Measurements from ENCODE around the gene BTBD8. TPM values are rescaled to one million over a fixed set of nuclear protein-coding genes. Genes with fewer than 3 reads are reported as not detected.
A peak's percentile ranks its signal among the peaks of the same experiment; 100 is the strongest.

Gene BTBD8
- total and polyA plus RNA-seq, 4 donors: 0.50 to 8.3 (median 3.6) TPM

GRCh38 chr1:92081031-92081430, 886 bp downstream of the BTBD8 start:
- DNase-seq (no peak), ATAC-seq (ENCODE audit: low FRiP score) (no peak)
- Histone ChIP-seq H3K27ac (ENCODE audit: low read depth in 1 of 2, low read length in 2 of 2) (no peak overlapping the region), H3K9me3 (ENCODE audit: control insufficient read depth, low read length) (no peaks in the 10 kb centered on the region), H3K4me3 (ENCODE audit: low read length in 2 of 2) (peak overlapping the region; percentile 61 to 68), H3K27me3 (ENCODE audit: control insufficient read depth in 1 of 2, insufficient read depth in 2 of 2, low read length in 1 of 2) (no peaks in the 10 kb centered on the region), H3K4me1 (ENCODE audit: control insufficient read depth in 1 of 2, insufficient read depth in 2 of 2, low read length in 2 of 2) (no peaks in the 10 kb centered on the region), H3K36me3 (ENCODE audit: control insufficient read depth in 1 of 2, insufficient read depth in 2 of 2, low read length in 1 of 2) (no peaks in the 10 kb centered on the region)
- 36 to 39% methylated on average over 4 of the region's 4 CpGs for WGBS, 2 donors
- intact Hi-C loops (cut with DNase I): no loop called here

- no peak overlapping the region for H3K27ac ChIP-seq (ENCODE audit: low read depth in 1 of 2, low read length in 2 of 2)
- intact Hi-C loops (cut with DNase I): no loop called here
Observed at GRCh38 chr1:92084651-92085050, 4.5 kb downstream of the BTBD8 start.

GRCh38 chr1:92085727-92086126, 5.6 kb downstream of the BTBD8 start:
- no peak for ATAC-seq (ENCODE audit: low FRiP score)
- intact Hi-C loops (cut with DNase I): no loop called here
- no peaks in the 10 kb centered on the region for H3K27me3 ChIP-seq (ENCODE audit: control insufficient read depth in 1 of 2, insufficient read depth in 2 of 2, low read length in 1 of 2)

More at GRCh38 chr1:92084651-92085050, 4.5 kb downstream of the BTBD8 start:
- H3K9me3 ChIP-seq (ENCODE audit: control insufficient read depth, low read length): no peaks in the 10 kb centered on the region
- DNase-seq (no peak), ATAC-seq (ENCODE audit: low FRiP score) (no peak)
- WGBS, 2 donors: 97 to 100% methylated on average over 1 of the region's 1 CpG
- no peaks in the 10 kb centered on the region for H3K36me3 ChIP-seq (ENCODE audit: control insufficient read depth in 1 of 2, insufficient read depth in 2 of 2, low read length in 1 of 2)
- H3K4me3 ChIP-seq (ENCODE audit: low read length in 2 of 2): no peak overlapping the region
- H3K27me3 ChIP-seq (ENCODE audit: control insufficient read depth in 1 of 2, insufficient read depth in 2 of 2, low read length in 1 of 2): no peaks in the 10 kb centered on the region
- H3K4me1 ChIP-seq (ENCODE audit: control insufficient read depth in 1 of 2, insufficient read depth in 2 of 2, low read length in 2 of 2): no peaks in the 10 kb centered on the region

GRCh38 chr1:92087542-92087941, 7.4 kb downstream of the BTBD8 start:
- intact Hi-C loops (cut with DNase I): no loop called here
- H3K36me3 ChIP-seq (ENCODE audit: control insufficient read depth in 1 of 2, insufficient read depth in 2 of 2, low read length in 1 of 2): no peaks in the 10 kb centered on the region
- H3K4me1 ChIP-seq (ENCODE audit: control insufficient read depth in 1 of 2, insufficient read depth in 2 of 2, low read length in 2 of 2): no peaks in the 10 kb centered on the region
- H3K9me3 ChIP-seq (ENCODE audit: control insufficient read depth, low read length): no peaks in the 10 kb centered on the region
- ATAC-seq (ENCODE audit: low FRiP score) (no peak), DNase-seq (no peak)
- H3K27me3 ChIP-seq (ENCODE audit: control insufficient read depth in 1 of 2, insufficient read depth in 2 of 2, low read length in 1 of 2): no peaks in the 10 kb centered on the region
- no peak overlapping the region for H3K4me3 ChIP-seq (ENCODE audit: low read length in 2 of 2)
- no peak overlapping the region for H3K27ac ChIP-seq (ENCODE audit: low read depth in 1 of 2, low read length in 2 of 2)
- WGBS, 2 donors: 86 to 95% methylated on average over 1 of the region's 1 CpG

More at GRCh38 chr1:92085727-92086126, 5.6 kb downstream of the BTBD8 start:
- Histone ChIP-seq H3K27ac (ENCODE audit: low read depth in 1 of 2, low read length in 2 of 2) (no peak overlapping the region), H3K9me3 (ENCODE audit: control insufficient read depth, low read length) (no peaks in the 10 kb centered on the region), H3K4me1 (ENCODE audit: control insufficient read depth in 1 of 2, insufficient read depth in 2 of 2, low read length in 2 of 2) (no peaks in the 10 kb centered on the region), H3K36me3 (ENCODE audit: control insufficient read depth in 1 of 2, insufficient read depth in 2 of 2, low read length in 1 of 2) (no peaks in the 10 kb centered on the region), H3K4me3 (ENCODE audit: low read length in 2 of 2) (no peak overlapping the region)
- DNase-seq: no peak
- WGBS, 2 donors: 93 to 95% methylated on average over 4 of the region's 4 CpGs

GRCh38 chr1:92091625-92092024, 11.5 kb downstream of the BTBD8 start:
- DNase-seq (no peak), ATAC-seq (ENCODE audit: low FRiP score) (no peak)
- WGBS, 2 donors: 92 to 95% methylated on average over 5 of the region's 5 CpGs
- Histone ChIP-seq H3K9me3 (ENCODE audit: control insufficient read depth, low read length) (no peaks in the 10 kb centered on the region), H3K27ac (ENCODE audit: low read depth in 1 of 2, low read length in 2 of 2) (no peak overlapping the region), H3K27me3 (ENCODE audit: control insufficient read depth in 1 of 2, insufficient read depth in 2 of 2, low read length in 1 of 2) (no peaks in the 10 kb centered on the region), H3K4me1 (ENCODE audit: control insufficient read depth in 1 of 2, insufficient read depth in 2 of 2, low read length in 2 of 2) (no peaks in the 10 kb centered on the region), H3K36me3 (ENCODE audit: control insufficient read depth in 1 of 2, insufficient read depth in 2 of 2, low read length in 1 of 2) (no peaks in the 10 kb centered on the region), H3K4me3 (ENCODE audit: low read length in 2 of 2) (no peak overlapping the region)
- intact Hi-C loops (cut with DNase I): no loop called here

- Histone ChIP-seq H3K4me3 (ENCODE audit: low read length in 2 of 2) (no peak overlapping the region), H3K27me3 (ENCODE audit: control insufficient read depth in 1 of 2, insufficient read depth in 2 of 2, low read length in 1 of 2) (no peaks in the 10 kb centered on the region), H3K36me3 (ENCODE audit: control insufficient read depth in 1 of 2, insufficient read depth in 2 of 2, low read length in 1 of 2) (no peaks in the 10 kb centered on the region), H3K9me3 (ENCODE audit: control insufficient read depth, low read length) (no peaks in the 10 kb centered on the region), H3K4me1 (ENCODE audit: control insufficient read depth in 1 of 2, insufficient read depth in 2 of 2, low read length in 2 of 2) (no peaks in the 10 kb centered on the region), H3K27ac (ENCODE audit: low read depth in 1 of 2, low read length in 2 of 2) (no peak overlapping the region)
- ATAC-seq (ENCODE audit: low FRiP score) (no peak), DNase-seq (no peak)
- WGBS, 2 donors: 80 to 84% methylated on average over 2 of the region's 2 CpGs
- intact Hi-C loops (cut with DNase I): no loop called here
Observed at GRCh38 chr1:92094090-92094489, 13.9 kb downstream of the BTBD8 start.

- intact Hi-C loops (cut with DNase I): no loop called here
- Histone ChIP-seq H3K9me3 (ENCODE audit: control insufficient read depth, low read length) (no peaks in the 10 kb centered on the region), H3K36me3 (ENCODE audit: control insufficient read depth in 1 of 2, insufficient read depth in 2 of 2, low read length in 1 of 2) (no peaks in the 10 kb centered on the region), H3K27me3 (ENCODE audit: control insufficient read depth in 1 of 2, insufficient read depth in 2 of 2, low read length in 1 of 2) (no peaks in the 10 kb centered on the region), H3K4me3 (ENCODE audit: low read length in 2 of 2) (no peak overlapping the region), H3K4me1 (ENCODE audit: control insufficient read depth in 1 of 2, insufficient read depth in 2 of 2, low read length in 2 of 2) (no peaks in the 10 kb centered on the region), H3K27ac (ENCODE audit: low read depth in 1 of 2, low read length in 2 of 2) (no peak overlapping the region)
- 90 to 95% methylated on average over 1 of the region's 1 CpG for WGBS, 2 donors
- ATAC-seq (ENCODE audit: low FRiP score) (no peak), DNase-seq (no peak)
Observed at GRCh38 chr1:92094595-92094994, 14.4 kb downstream of the BTBD8 start.

GRCh38 chr1:92095874-92096273, 15.7 kb downstream of the BTBD8 start:
- Histone ChIP-seq H3K27ac (ENCODE audit: low read depth in 1 of 2, low read length in 2 of 2) (no peak overlapping the region), H3K9me3 (ENCODE audit: control insufficient read depth, low read length) (no peaks in the 10 kb centered on the region), H3K4me3 (ENCODE audit: low read length in 2 of 2) (no peak overlapping the region), H3K36me3 (ENCODE audit: control insufficient read depth in 1 of 2, insufficient read depth in 2 of 2, low read length in 1 of 2) (no peaks in the 10 kb centered on the region), H3K4me1 (ENCODE audit: control insufficient read depth in 1 of 2, insufficient read depth in 2 of 2, low read length in 2 of 2) (no peaks in the 10 kb centered on the region), H3K27me3 (ENCODE audit: control insufficient read depth in 1 of 2, insufficient read depth in 2 of 2, low read length in 1 of 2) (no peaks in the 10 kb centered on the region)
- ATAC-seq (ENCODE audit: low FRiP score) (no peak), DNase-seq (no peak)
- intact Hi-C loops (cut with DNase I): no loop called here
- WGBS, 2 donors: 91 to 94% methylated on average over 5 of the region's 5 CpGs

- DNase-seq (no peak), ATAC-seq (ENCODE audit: low FRiP score) (no peak)
- Histone ChIP-seq H3K4me1 (ENCODE audit: control insufficient read depth in 1 of 2, insufficient read depth in 2 of 2, low read length in 2 of 2) (no peaks in the 10 kb centered on the region), H3K9me3 (ENCODE audit: control insufficient read depth, low read length) (no peaks in the 10 kb centered on the region), H3K36me3 (ENCODE audit: control insufficient read depth in 1 of 2, insufficient read depth in 2 of 2, low read length in 1 of 2) (peaks cover 0 to 3% of the 10 kb centered on the region in 2 donors), H3K27ac (ENCODE audit: low read depth in 1 of 2, low read length in 2 of 2) (no peak overlapping the region), H3K4me3 (ENCODE audit: low read length in 2 of 2) (no peak overlapping the region), H3K27me3 (ENCODE audit: control insufficient read depth in 1 of 2, insufficient read depth in 2 of 2, low read length in 1 of 2) (no peaks in the 10 kb centered on the region)
- intact Hi-C loops (cut with DNase I): no loop called here
Observed at GRCh38 chr1:92096317-92096716, 16.2 kb downstream of the BTBD8 start.

Measured in aorta (tissue), 5 donors.